Dendritic cell treated with granulocyte-macrophage colony-stimulating factor and Interleukin-4, amounts not matched to agents 40 ng/mL and 50 ng/mL, for 4 days (primary cell): ENCODE results near the gene SYTL2.
A peak's percentile ranks its signal among the peaks of the same experiment; 100 is the strongest.

Source experiments
- H3K27ac Mint-ChIP-seq: one replicate; pipeline ENCODE4 v1.8.0; 2022; ENCODE audit warnings: mild to moderate bottlenecking, mixed read lengths
- H3K27me3 Mint-ChIP-seq: one replicate; pipeline ENCODE4 v1.8.0; 2022; ENCODE audit warnings: mild to moderate bottlenecking, mixed read lengths
- H3K36me3 Mint-ChIP-seq: one replicate; pipeline ENCODE4 v1.8.0; 2022; ENCODE audit warnings: low read depth, mixed read lengths
- H3K4me1 Mint-ChIP-seq: one replicate; pipeline ENCODE4 v1.8.0; 2022; ENCODE audit warnings: low read depth, mixed read lengths
- H3K4me3 Mint-ChIP-seq: one replicate; pipeline ENCODE4 v1.8.0; 2022; ENCODE audit warnings: mild to moderate bottlenecking, moderate library complexity, mixed read lengths
- H3K9me3 Mint-ChIP-seq: one replicate; pipeline ENCODE4 v1.8.0; 2022; ENCODE audit warnings: mixed read lengths
- intact Hi-C: fragments of 100-400 bp; cut with micrococcal nuclease; formaldehyde crosslinking; loops from one replicate; pipeline ENCODE4 v1.15.0; 2022

The SYTL2 gene

GRCh38 chr11:85709941-85710702, 100.8 kb downstream of the SYTL2 start:
- Mint-ChIP-seq H3K36me3 (no peaks in the 10 kb centered on the region), H3K27me3 (no peaks in the 10 kb centered on the region), H3K27ac (no peak overlapping the region), H3K4me1 (no peaks in the 10 kb centered on the region), H3K4me3 (no peak overlapping the region), H3K9me3 (no peaks in the 10 kb centered on the region)
- intact Hi-C loops = no loop called here

- Mint-ChIP-seq H3K4me1 (no peaks in the 10 kb centered on the region), H3K27me3 (no peaks in the 10 kb centered on the region), H3K27ac (no peak overlapping the region), H3K4me3 (no peak overlapping the region), H3K36me3 (no peaks in the 10 kb centered on the region), H3K9me3 (no peaks in the 10 kb centered on the region)
- intact Hi-C loops = no loop called here
These were observed 105.1 kb downstream of the SYTL2 start for GRCh38 chr11:85705800-85706199.

- no peak overlapping the region for H3K4me3 Mint-ChIP-seq
- peaks cover 4% of the 10 kb centered on the region for H3K4me1 Mint-ChIP-seq
- intact Hi-C loops = no loop called here
- no peaks in the 10 kb centered on the region for H3K36me3 Mint-ChIP-seq
- H3K27me3 Mint-ChIP-seq = no peaks in the 10 kb centered on the region
- H3K9me3 Mint-ChIP-seq = no peaks in the 10 kb centered on the region
- H3K27ac Mint-ChIP-seq = no peak overlapping the region
These were observed 106.0 kb downstream of the SYTL2 start for GRCh38 chr11:85704967-85705366.

- Mint-ChIP-seq H3K27ac (no peak overlapping the region), H3K4me3 (no peak overlapping the region), H3K9me3 (no peaks in the 10 kb centered on the region), H3K27me3 (no peaks in the 10 kb centered on the region), H3K36me3 (no peaks in the 10 kb centered on the region), H3K4me1 (peaks cover 15% of the 10 kb centered on the region)
- intact Hi-C loops = loop anchor here (10.0 kb wide), 1 partner anchor 125 kb away; no protein-coding TSS in a partner anchor
These were observed 110.8 kb downstream of the SYTL2 start for GRCh38 chr11:85699957-85700741.

- Mint-ChIP-seq H3K27ac (no peak overlapping the region), H3K4me3 (no peak overlapping the region), H3K27me3 (no peaks in the 10 kb centered on the region), H3K36me3 (no peaks in the 10 kb centered on the region), H3K4me1 (peaks cover 15% of the 10 kb centered on the region), H3K9me3 (no peaks in the 10 kb centered on the region)
- intact Hi-C loops = loop anchor here (10.0 kb wide), 1 partner anchor 127 kb away; no protein-coding TSS in a partner anchor
These were observed 112.7 kb downstream of the SYTL2 start for GRCh38 chr11:85698195-85698594.

- Mint-ChIP-seq H3K27ac (no peak overlapping the region), H3K36me3 (no peaks in the 10 kb centered on the region), H3K4me3 (no peak overlapping the region), H3K27me3 (no peaks in the 10 kb centered on the region), H3K4me1 (peaks cover 15% of the 10 kb centered on the region), H3K9me3 (no peaks in the 10 kb centered on the region)
- intact Hi-C loops = loop anchor here (10.0 kb wide), 1 partner anchor 127 kb away; no protein-coding TSS in a partner anchor
These were observed 113.2 kb downstream of the SYTL2 start for GRCh38 chr11:85697747-85698146.

GRCh38 chr11:85695546-85695945, 115.4 kb downstream of the SYTL2 start:
- intact Hi-C loops = loop anchor here (10.0 kb wide), 1 partner anchor 129 kb away; no protein-coding TSS in a partner anchor
- H3K9me3 Mint-ChIP-seq = no peaks in the 10 kb centered on the region

GRCh38 chr11:85694385-85694980, 116.5 kb downstream of the SYTL2 start:
- Mint-ChIP-seq H3K27ac (no peak overlapping the region), H3K4me1 (peaks cover 14% of the 10 kb centered on the region), H3K9me3 (no peaks in the 10 kb centered on the region), H3K4me3 (no peak overlapping the region), H3K36me3 (no peaks in the 10 kb centered on the region), H3K27me3 (peaks cover 4% of the 10 kb centered on the region)
- intact Hi-C loops = loop anchor here (10.0 kb wide), 1 partner anchor 130 kb away; no protein-coding TSS in a partner anchor

More at GRCh38 chr11:85695546-85695945, 115.4 kb downstream of the SYTL2 start:
- Mint-ChIP-seq H3K27ac (no peak overlapping the region), H3K4me1 (peaks cover 20% of the 10 kb centered on the region), H3K36me3 (no peaks in the 10 kb centered on the region), H3K27me3 (no peaks in the 10 kb centered on the region), H3K4me3 (no peak overlapping the region)

- intact Hi-C loops = no loop called here
- peaks cover 30% of the 10 kb centered on the region for H3K4me1 Mint-ChIP-seq
- H3K4me3 Mint-ChIP-seq = no peak within 1 kb of the TSS
- no peaks in the 10 kb centered on the region for H3K36me3 Mint-ChIP-seq
- no peak within 1 kb of the TSS for H3K27ac Mint-ChIP-seq
- no peaks in the 10 kb centered on the region for H3K9me3 Mint-ChIP-seq
- peaks cover 7% of the 10 kb centered on the region for H3K27me3 Mint-ChIP-seq
These were observed 125.0 kb downstream of the SYTL2 start, which contains the start of gene CCDC89 for GRCh38 chr11:85685820-85686459. CCDC89 (minus strand) TSS chr11:85686195; CDS start chr11:85686130, 65 bp downstream.

- H3K9me3 Mint-ChIP-seq = no peaks in the 10 kb centered on the region
- H3K27ac Mint-ChIP-seq = no peak overlapping the region
- H3K27me3 Mint-ChIP-seq = peaks cover 6% of the 10 kb centered on the region
- intact Hi-C loops = no loop called here
- H3K4me3 Mint-ChIP-seq = no peak overlapping the region
- peaks cover 23% of the 10 kb centered on the region for H3K4me1 Mint-ChIP-seq
- no peaks in the 10 kb centered on the region for H3K36me3 Mint-ChIP-seq
These were observed 125.7 kb downstream of the SYTL2 start for GRCh38 chr11:85685125-85685819.

GRCh38 chr11:85682330-85683305, 128.3 kb downstream of the SYTL2 start:
- Mint-ChIP-seq H3K36me3 (no peaks in the 10 kb centered on the region), H3K4me1 (peaks cover 23% of the 10 kb centered on the region), H3K9me3 (no peaks in the 10 kb centered on the region), H3K27me3 (peaks cover 3% of the 10 kb centered on the region), H3K27ac (peak overlapping the region; percentile 83), H3K4me3 (peak overlapping the region; percentile 78)
- intact Hi-C loops = no loop called here

GRCh38 chr11:85680897-85681296, 130.0 kb downstream of the SYTL2 start:
- H3K4me3 Mint-ChIP-seq = no peak overlapping the region
- peaks cover 23% of the 10 kb centered on the region for H3K4me1 Mint-ChIP-seq
- intact Hi-C loops = no loop called here
- H3K27ac Mint-ChIP-seq = no peak overlapping the region
- H3K36me3 Mint-ChIP-seq = no peaks in the 10 kb centered on the region
- H3K27me3 Mint-ChIP-seq = peaks cover 3% of the 10 kb centered on the region
- no peaks in the 10 kb centered on the region for H3K9me3 Mint-ChIP-seq
